H9 (cell line): ENCODE results near the gene TFF2. TPM values are rescaled to one million over a fixed set of nuclear protein-coding genes. Genes with fewer than 3 reads are reported as not detected.

Experiments
- DNase-seq: peaks from one replicate; pipeline ENCODE4 v3.0.0-alpha.2; 2017
- H2AFZ ChIP-seq: one replicate; pipeline ENCODE4 v1.6.1; 2013; ENCODE audit warnings: mild to moderate bottlenecking, low read length, control low read depth, moderate library complexity
- H2AK5ac ChIP-seq: 2 replicates; pipeline ENCODE4 v1.6.1; 2013; ENCODE audit warnings: low read length, control low read depth, mixed read lengths; ENCODE audit not compliant: insufficient read length
- H2BK120ac ChIP-seq: one replicate; pipeline ENCODE4 v1.6.1; 2013; ENCODE audit warnings: low read depth, mild to moderate bottlenecking, low read length, control low read depth, inconsistent platforms; ENCODE audit not compliant: poor library complexity, severe bottlenecking
- H2BK12ac ChIP-seq: 2 replicates; pipeline ENCODE4 v1.6.1; 2013; ENCODE audit warnings: low read length, control low read depth, mixed read lengths, low read depth; ENCODE audit not compliant: insufficient read length
- H2BK15ac ChIP-seq: 2 replicates; pipeline ENCODE4 v1.6.1; 2013; ENCODE audit warnings: low read depth, low read length, control low read depth
- H2BK20ac ChIP-seq: one replicate; pipeline ENCODE4 v1.6.1; 2013; ENCODE audit warnings: low read depth, mild to moderate bottlenecking, low read length, control low read depth, inconsistent platforms; ENCODE audit not compliant: poor library complexity, severe bottlenecking
- H2BK5ac ChIP-seq: 2 replicates; pipeline ENCODE4 v1.6.1; 2013; ENCODE audit warnings: low read length, control low read depth, mixed read lengths; ENCODE audit not compliant: insufficient read length
- H3K14ac ChIP-seq: 2 replicates; pipeline ENCODE4 v1.6.1; 2013; ENCODE audit warnings: low read length, control low read depth; ENCODE audit not compliant: insufficient read depth
- H3K18ac ChIP-seq: 2 replicates; pipeline ENCODE4 v1.6.1; 2013; ENCODE audit warnings: low read depth, mild to moderate bottlenecking, mixed read lengths, low read length, control low read depth; ENCODE audit not compliant: insufficient read length
- H3K23ac ChIP-seq: 2 replicates; pipeline ENCODE4 v1.6.1; 2013; ENCODE audit warnings: low read length, control low read depth, mixed read lengths, low read depth; ENCODE audit not compliant: insufficient read length
- H3K23me2 ChIP-seq: 2 replicates; pipeline ENCODE4 v1.6.1; 2013; ENCODE audit warnings: low read depth, mild to moderate bottlenecking, mixed read lengths, low read length, control low read depth; ENCODE audit not compliant: insufficient read length, poor library complexity, severe bottlenecking
- H3K27ac ChIP-seq: 2 replicates; pipeline ENCODE4 v1.5.1; 2013; ENCODE audit warnings: low read length, control low read depth, mixed read lengths, low read depth; ENCODE audit not compliant: insufficient read length
- H3K27me3 ChIP-seq: 2 replicates; pipeline ENCODE4 v1.6.1; 2013; ENCODE audit warnings: low read length, control low read depth, inconsistent platforms; ENCODE audit not compliant: insufficient read depth
- H3K4ac ChIP-seq: 2 replicates; pipeline ENCODE4 v1.6.1; 2013; ENCODE audit warnings: low read depth, mild to moderate bottlenecking, control low read depth, inconsistent platforms, low read length, moderate library complexity
- H3K4me1 ChIP-seq: 2 replicates; pipeline ENCODE4 v1.6.1; 2013; ENCODE audit warnings: low read length, control low read depth, inconsistent platforms; ENCODE audit not compliant: insufficient read depth
- H3K4me2 ChIP-seq: 2 replicates; pipeline ENCODE4 v1.6.1; 2013; ENCODE audit warnings: low read length, control low read depth, mixed read lengths; ENCODE audit not compliant: insufficient read length, insufficient read depth
- H3K56ac ChIP-seq: 2 replicates; pipeline ENCODE4 v1.6.1; 2013; ENCODE audit warnings: low read depth, mild to moderate bottlenecking, mixed read lengths, low read length, control low read depth; ENCODE audit not compliant: insufficient read length
- H3K79me1 ChIP-seq: 2 replicates; pipeline ENCODE4 v1.6.1; 2013; ENCODE audit warnings: low read depth, mild to moderate bottlenecking, moderate library complexity, low read length, control low read depth, inconsistent platforms; ENCODE audit not compliant: insufficient read depth, poor library complexity, severe bottlenecking
- H3K79me2 ChIP-seq: 2 replicates; pipeline ENCODE4 v1.6.1; 2013; ENCODE audit warnings: low read length, control low read depth, inconsistent platforms; ENCODE audit not compliant: insufficient read depth
- H3K9ac ChIP-seq: 2 replicates; pipeline ENCODE4 v1.6.1; 2013; ENCODE audit warnings: low read length, control low read depth, mixed read lengths; ENCODE audit not compliant: insufficient read length; ENCODE audit errors: extremely low read depth
- H3K9me3 ChIP-seq: one replicate; pipeline ENCODE4 v1.6.1; 2013; ENCODE audit warnings: low read depth, low read length, inconsistent platforms; ENCODE audit not compliant: control insufficient read depth
- H3T11ph ChIP-seq: one replicate; pipeline ENCODE4 v1.6.1; 2013; ENCODE audit warnings: mild to moderate bottlenecking, low read length, control low read depth, inconsistent platforms
- H4K20me1 ChIP-seq: one replicate; pipeline ENCODE4 v1.6.1; 2013; ENCODE audit not compliant: control insufficient read depth, insufficient read length, insufficient read depth
- H4K5ac ChIP-seq: 2 replicates; pipeline ENCODE4 v1.6.1; 2013; ENCODE audit warnings: low read depth, mild to moderate bottlenecking, mixed read lengths, low read length, control low read depth; ENCODE audit not compliant: insufficient read length
- H4K8ac ChIP-seq: replicated peaks from 2 replicates; pipeline ENCODE4 v1.6.1; 2013; ENCODE audit warnings: low read length, control low read depth, mixed read lengths, low read depth; ENCODE audit not compliant: insufficient read length
- H4K91ac ChIP-seq: 2 replicates; pipeline ENCODE4 v1.6.1; 2013; ENCODE audit warnings: low read depth, mild to moderate bottlenecking, moderate library complexity, mixed read lengths, low read length, control low read depth; ENCODE audit not compliant: insufficient read length
- H3K27ac Mint-ChIP-seq, 3 experiments: 2 replicates in 2 of 3; 3 replicates in 1 of 3; pipeline ENCODE4 v1.8.0; 2020 to 2021; ENCODE audit warnings: mixed read lengths in 3 of 3, mild to moderate bottlenecking in 1 of 3, moderate library complexity in 1 of 3
- H3K27me3 Mint-ChIP-seq: 2 replicates; pipeline ENCODE4 v1.8.0; 2021; ENCODE audit warnings: low read depth, mild to moderate bottlenecking, moderate library complexity, mixed read lengths
- H3K36me3 Mint-ChIP-seq, 3 experiments: 2 replicates in 2 of 3; 3 replicates in 1 of 3; pipeline ENCODE4 v1.8.0; 2020 to 2021; ENCODE audit warnings: low read depth in 3 of 3, mixed read lengths in 3 of 3; ENCODE audit not compliant: insufficient read depth in 1 of 3
- H3K4me1 Mint-ChIP-seq, 2 experiments: 2 replicates each; pipeline ENCODE4 v1.8.0; 2020; ENCODE audit warnings: mixed read lengths in 2 of 2
- H3K4me3 Mint-ChIP-seq, 2 experiments: 2 replicates in 1 of 2; 3 replicates in 1 of 2; pipeline ENCODE4 v1.8.0; 2020 to 2021; ENCODE audit warnings: mild to moderate bottlenecking in 2 of 2, mixed read lengths in 2 of 2, moderate library complexity in 1 of 2
- H3K9me3 Mint-ChIP-seq, 2 experiments: 2 replicates in 1 of 2; 3 replicates in 1 of 2; pipeline ENCODE4 v1.8.0; 2020; ENCODE audit warnings: mild to moderate bottlenecking in 2 of 2, mixed read lengths in 2 of 2, moderate library complexity in 1 of 2
- WGBS: extraction: QIAGEN DNeasy Blood & Tissue Kit; methylation state at CpG from one replicate; pipeline ENCODE4 v1.1.7; 2013; ENCODE audit warnings: missing lambda C conversion rate, low lambda C conversion rate, mixed read lengths; ENCODE audit not compliant: insufficient read length; ENCODE audit errors: extremely low coverage; 5-methylcytosine and 5-hydroxymethylcytosine counted together
- total RNA-seq: library from RNA; stranded (reverse); gene quantifications from 2 replicates; pipeline ENCODE4 v1.2.1, GENCODE V29; 2021
- TF ChIP-seq, protein P1 (sequence below): fragments of 200-600 bp; sonication (generic); conservative IDR thresholded peaks from 3 replicates; pipeline ENCODE4 v1.8.0; 2021; ENCODE audit warnings: antibody characterized with exemption, mild to moderate bottlenecking

TFF2 gene
- total RNA-seq, 1 experiment from 2014 or later: not detected

DNA sequence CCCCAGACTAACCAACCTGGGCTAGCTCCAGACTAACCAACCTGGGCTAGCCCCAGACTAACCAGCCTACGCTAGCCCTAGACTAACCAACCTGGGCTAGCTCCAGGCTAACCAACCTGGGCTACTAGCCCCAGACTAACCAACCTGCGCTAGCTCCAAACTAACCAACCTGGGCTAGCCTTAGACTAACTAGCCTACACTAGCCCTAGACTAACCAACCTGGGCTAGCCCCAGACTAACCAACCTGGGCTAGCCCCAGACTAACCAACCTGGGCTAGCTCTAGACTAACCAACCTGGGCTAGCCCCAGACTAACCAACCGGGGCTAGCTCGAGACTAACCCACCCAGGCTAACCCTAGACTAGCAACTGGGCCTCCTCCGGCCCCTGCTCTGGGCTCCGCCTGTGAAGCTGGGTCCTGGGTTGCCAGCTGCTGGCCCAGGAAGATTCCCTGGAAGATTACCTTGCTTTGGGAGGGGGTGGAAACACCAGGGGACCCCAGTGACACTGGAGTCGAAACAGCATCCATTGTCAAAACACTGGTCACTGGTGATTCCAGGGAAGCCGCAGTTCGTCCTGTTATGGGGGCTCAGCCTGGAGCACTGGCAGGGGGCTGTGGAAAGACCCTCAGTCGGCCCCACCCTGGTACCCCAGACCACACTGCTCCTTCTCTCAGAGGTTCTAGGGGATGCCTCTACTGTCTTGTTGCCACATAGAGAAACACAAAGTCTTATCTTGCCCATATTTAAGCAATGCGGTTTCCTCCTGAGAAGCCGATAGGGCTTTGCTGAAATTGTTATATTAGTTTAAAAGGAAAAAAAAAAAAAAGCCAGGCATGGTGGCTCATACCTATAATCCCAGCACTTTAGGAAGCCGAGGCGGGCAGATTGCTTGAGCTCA, 1.1 kb downstream of the TFF2 start:
- Histone ChIP-seq H3K79me1 (no peaks in the 10 kb centered on the region), H2BK15ac (no peak overlapping the region), H2BK12ac (no peak overlapping the region), H3K4me2 (no peak overlapping the region), H4K20me1 (no peaks in the 10 kb centered on the region), H3K27me3 (no peaks in the 10 kb centered on the region), H4K8ac (no peak overlapping the region), H2AFZ (no peak overlapping the region), H3T11ph (no peak overlapping the region), H3K4ac (no peak overlapping the region), H3K18ac (no peak overlapping the region), H3K9me3 (no peaks in the 10 kb centered on the region), H4K91ac (no peak overlapping the region), H3K14ac (no peak overlapping the region), H3K23me2 (no peaks in the 10 kb centered on the region), H4K5ac (no peak overlapping the region), H2AK5ac (no peak overlapping the region), H3K56ac (no peak overlapping the region), H3K23ac (no peak overlapping the region), H3K4me1 (no peaks in the 10 kb centered on the region), H2BK120ac (no peak overlapping the region), H2BK5ac (no peak overlapping the region), H2BK20ac (no peak overlapping the region), H3K9ac (no peak overlapping the region), H3K79me2 (no peaks in the 10 kb centered on the region), H3K27ac (no peak overlapping the region)
- Mint-ChIP-seq H3K4me1 (peaks cover 5 to 6% of the 10 kb centered on the region in 2 experiments; a peak in 2 of 4 replicates), H3K9me3 (no peaks in the 10 kb centered on the region; a peak in 3 of 5 replicates), H3K27me3 (peaks cover 6% of the 10 kb centered on the region), H3K4me3 (no peak overlapping the region), H3K27ac (no peak overlapping the region), H3K36me3 (no peaks in the 10 kb centered on the region; a peak in 1 of 7 replicates)
- WGBS: no CpG with 5 or more reads among the region's 14 CpGs
- DNase-seq: no peak
- TF ChIP-seq, protein P1, sequence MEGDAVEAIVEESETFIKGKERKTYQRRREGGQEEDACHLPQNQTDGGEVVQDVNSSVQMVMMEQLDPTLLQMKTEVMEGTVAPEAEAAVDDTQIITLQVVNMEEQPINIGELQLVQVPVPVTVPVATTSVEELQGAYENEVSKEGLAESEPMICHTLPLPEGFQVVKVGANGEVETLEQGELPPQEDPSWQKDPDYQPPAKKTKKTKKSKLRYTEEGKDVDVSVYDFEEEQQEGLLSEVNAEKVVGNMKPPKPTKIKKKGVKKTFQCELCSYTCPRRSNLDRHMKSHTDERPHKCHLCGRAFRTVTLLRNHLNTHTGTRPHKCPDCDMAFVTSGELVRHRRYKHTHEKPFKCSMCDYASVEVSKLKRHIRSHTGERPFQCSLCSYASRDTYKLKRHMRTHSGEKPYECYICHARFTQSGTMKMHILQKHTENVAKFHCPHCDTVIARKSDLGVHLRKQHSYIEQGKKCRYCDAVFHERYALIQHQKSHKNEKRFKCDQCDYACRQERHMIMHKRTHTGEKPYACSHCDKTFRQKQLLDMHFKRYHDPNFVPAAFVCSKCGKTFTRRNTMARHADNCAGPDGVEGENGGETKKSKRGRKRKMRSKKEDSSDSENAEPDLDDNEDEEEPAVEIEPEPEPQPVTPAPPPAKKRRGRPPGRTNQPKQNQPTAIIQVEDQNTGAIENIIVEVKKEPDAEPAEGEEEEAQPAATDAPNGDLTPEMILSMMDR: no peak
